Forelimb muscle (tissue), 1 donor: ENCODE data around the gene VAMP7. TPM values are rescaled to one million over a fixed set of nuclear protein-coding genes. Genes with fewer than 3 reads are reported as not detected.
"Not testable (repeated sequence)": the region's sequence is repeated elsewhere in the genome, so short reads cannot be mapped to it uniquely, and the experiment has no call there.

Experiments used
- DNase-seq: peaks from one replicate; pipeline ENCODE4 v3.0.0-alpha.2; 2013; ENCODE audit warnings: low read depth
- polyA plus RNA-seq: library from polyadenylated mRNA; unstranded; fragments of 120-200 nt; gene quantifications from one replicate; pipeline ENCODE4 v1.2.1, GENCODE V29; 2013; ENCODE audit not compliant: insufficient read length

The VAMP7 gene
- polyA plus RNA-seq = 22.4 TPM

GRCh38 chrX:155881158-155881993 lies at the start of gene VAMP7:
Gene VAMP7 (plus strand): TSS chrX:155881345. CDS start chrX:155889467, 8,122 bp downstream.
- peak; percentile 62 for DNase-seq

- DNase-seq = no peak
Measured at GRCh38 chrX:155841232-155841631, 39.9 kb upstream of the VAMP7 start.

GRCh38 chrX:155851786-155852185 lies 29.4 kb upstream of the VAMP7 start:
- DNase-seq = not testable (repeated sequence)

- no peak for DNase-seq
Measured at GRCh38 chrX:155857561-155857960, 23.6 kb upstream of the VAMP7 start.

GRCh38 chrX:155864655-155865054 lies 16.5 kb upstream of the VAMP7 start:
- DNase-seq = no peak

GRCh38 chrX:155865193-155865592 lies 16.0 kb upstream of the VAMP7 start:
- no peak for DNase-seq

- no peak for DNase-seq
Measured at GRCh38 chrX:155867821-155868220, 13.3 kb upstream of the VAMP7 start.

- no peak for DNase-seq
Measured at GRCh38 chrX:155870958-155871357, 10.2 kb upstream of the VAMP7 start.

- DNase-seq = no peak
Measured at GRCh38 chrX:155871934-155872333, 9.2 kb upstream of the VAMP7 start.

- no peak for DNase-seq
Measured at GRCh38 chrX:155873188-155873587, 8.0 kb upstream of the VAMP7 start.

- no peak for DNase-seq
Measured at GRCh38 chrX:155874571-155875244, 6.4 kb upstream of the VAMP7 start.

GRCh38 chrX:155876704-155877103 lies 4.4 kb upstream of the VAMP7 start:
- no peak for DNase-seq

GRCh38 chrX:155877288-155877687 lies 3.9 kb upstream of the VAMP7 start:
- DNase-seq = no peak

GRCh38 chrX:155880586-155881157 lies 473 bp upstream of the VAMP7 start:
- no peak for DNase-seq

- DNase-seq = no peak
Measured at GRCh38 chrX:155886409-155886808, 5.3 kb downstream of the VAMP7 start.

GRCh38 chrX:155888139-155888538 lies 7.0 kb downstream of the VAMP7 start:
- no peak for DNase-seq

GRCh38 chrX:155889328-155889727 lies 8.2 kb downstream of the VAMP7 start:
- no peak for DNase-seq

- DNase-seq = no peak
Measured at GRCh38 chrX:155891446-155892210, 10.5 kb downstream of the VAMP7 start.

- DNase-seq = no peak
Measured at GRCh38 chrX:155893521-155893920, 12.4 kb downstream of the VAMP7 start.

GRCh38 chrX:155896512-155896911 lies 15.4 kb downstream of the VAMP7 start:
- no peak for DNase-seq

GRCh38 chrX:155899366-155899765 lies 18.2 kb downstream of the VAMP7 start:
- DNase-seq = no peak

- no peak for DNase-seq
Measured at GRCh38 chrX:155900765-155901164, 19.6 kb downstream of the VAMP7 start.
